Measurements from ENCODE around the gene LAMP1.
"Not testable (repeated sequence)": the region's sequence is repeated elsewhere in the genome, so short reads cannot be mapped to it uniquely, and the experiment has no call there.

Gene LAMP1

DNA sequence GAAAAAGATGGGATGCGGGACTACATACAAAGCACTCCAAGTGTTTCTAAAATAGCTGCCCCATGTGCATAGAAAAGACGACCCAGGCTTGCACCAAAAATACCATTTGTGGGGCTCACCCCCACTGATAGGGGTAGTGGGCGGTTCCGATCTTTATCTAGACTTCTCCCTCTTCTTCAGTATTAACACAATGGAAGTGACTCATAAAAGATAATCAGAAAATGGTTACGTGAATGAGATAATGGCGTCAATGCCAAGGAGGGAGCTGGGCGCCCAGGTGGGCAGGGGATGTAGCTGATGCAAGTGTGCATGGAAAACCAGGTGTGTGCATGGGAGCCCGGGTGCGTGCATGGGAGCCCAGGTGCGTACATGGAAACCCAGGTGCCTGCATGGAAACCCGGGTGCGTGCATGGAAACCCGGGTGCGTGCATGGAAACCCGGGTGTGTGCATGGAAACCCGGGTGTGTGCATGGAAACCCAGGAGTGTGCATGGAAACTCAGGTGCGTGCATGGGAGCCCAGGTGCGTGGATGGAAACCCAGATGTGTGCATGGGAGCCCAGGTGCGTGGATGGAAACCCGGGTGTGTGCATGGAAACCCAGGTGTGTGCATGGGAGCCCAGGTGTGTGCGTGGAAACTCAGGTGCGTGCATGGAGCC lies 32.7 kb downstream of the LAMP1 start:
- DNase-seq: no peak

DNA sequence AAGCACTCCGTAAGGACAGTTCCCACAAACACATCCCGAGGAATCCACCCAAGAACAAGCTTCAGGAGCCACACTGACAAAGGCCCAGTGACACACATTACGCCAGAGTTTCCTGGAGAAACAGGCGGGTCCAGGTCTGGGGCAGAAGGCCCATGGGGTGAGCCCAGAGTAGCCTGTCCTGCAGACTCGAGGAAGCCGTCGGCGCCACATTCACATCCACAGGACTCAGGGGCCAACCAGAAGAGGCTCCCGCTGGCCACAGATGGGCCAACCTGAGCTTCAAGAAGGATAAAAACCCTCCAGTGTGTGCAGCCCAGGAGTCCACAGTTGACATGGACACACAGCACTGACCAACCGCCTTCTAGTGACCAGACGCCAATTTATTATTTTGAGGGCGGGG lies 35.6 kb downstream of the LAMP1 start:
- DNase-seq: no peak

DNA sequence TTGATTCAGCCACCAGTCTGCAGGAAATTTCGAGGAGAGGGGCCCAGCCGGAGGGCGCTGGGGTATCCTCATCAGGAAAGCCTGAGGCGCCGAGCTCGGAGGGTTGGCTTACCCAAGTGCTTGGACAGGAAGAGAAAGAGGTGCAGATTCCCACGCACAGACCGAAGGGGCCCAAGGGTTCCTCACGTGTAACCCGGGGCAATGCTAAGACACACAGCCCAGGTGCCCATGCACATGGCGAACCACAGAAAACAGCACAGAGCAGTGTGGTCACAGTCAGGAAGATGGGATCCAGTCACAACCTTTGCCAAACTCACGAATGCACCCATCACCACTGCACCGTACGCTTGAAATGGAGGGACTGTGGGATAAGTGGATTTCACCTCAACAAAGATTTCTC lies 36.0 kb downstream of the LAMP1 start:
- no peak for DNase-seq

GRCh38 chr13:113337556-113337955 lies 40.5 kb downstream of the LAMP1 start:
- no peak for DNase-seq

- DNase-seq: no peak
These were observed 40.9 kb downstream of the LAMP1 start for GRCh38 chr13:113337976-113338375.

DNA sequence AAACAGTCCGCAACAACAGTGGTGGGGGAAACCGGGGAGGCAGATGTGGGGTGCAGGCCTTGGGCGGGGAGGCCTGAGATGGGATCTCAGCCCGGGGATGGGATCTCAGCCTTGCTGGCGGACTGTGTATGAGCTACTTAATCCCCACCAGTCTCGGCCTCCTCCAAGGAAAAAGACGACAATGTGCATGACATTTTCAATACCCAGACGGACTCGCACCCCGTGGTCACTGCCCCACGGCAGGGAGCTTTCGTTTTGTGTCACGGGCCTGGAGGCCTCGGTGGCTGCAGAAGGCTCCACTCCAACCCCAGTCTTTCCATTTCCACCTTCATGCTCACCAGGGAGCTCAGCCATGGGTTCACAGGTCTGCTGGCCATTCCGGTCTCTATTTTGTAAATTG lies 41.4 kb downstream of the LAMP1 start:
- no peak for DNase-seq

DNA sequence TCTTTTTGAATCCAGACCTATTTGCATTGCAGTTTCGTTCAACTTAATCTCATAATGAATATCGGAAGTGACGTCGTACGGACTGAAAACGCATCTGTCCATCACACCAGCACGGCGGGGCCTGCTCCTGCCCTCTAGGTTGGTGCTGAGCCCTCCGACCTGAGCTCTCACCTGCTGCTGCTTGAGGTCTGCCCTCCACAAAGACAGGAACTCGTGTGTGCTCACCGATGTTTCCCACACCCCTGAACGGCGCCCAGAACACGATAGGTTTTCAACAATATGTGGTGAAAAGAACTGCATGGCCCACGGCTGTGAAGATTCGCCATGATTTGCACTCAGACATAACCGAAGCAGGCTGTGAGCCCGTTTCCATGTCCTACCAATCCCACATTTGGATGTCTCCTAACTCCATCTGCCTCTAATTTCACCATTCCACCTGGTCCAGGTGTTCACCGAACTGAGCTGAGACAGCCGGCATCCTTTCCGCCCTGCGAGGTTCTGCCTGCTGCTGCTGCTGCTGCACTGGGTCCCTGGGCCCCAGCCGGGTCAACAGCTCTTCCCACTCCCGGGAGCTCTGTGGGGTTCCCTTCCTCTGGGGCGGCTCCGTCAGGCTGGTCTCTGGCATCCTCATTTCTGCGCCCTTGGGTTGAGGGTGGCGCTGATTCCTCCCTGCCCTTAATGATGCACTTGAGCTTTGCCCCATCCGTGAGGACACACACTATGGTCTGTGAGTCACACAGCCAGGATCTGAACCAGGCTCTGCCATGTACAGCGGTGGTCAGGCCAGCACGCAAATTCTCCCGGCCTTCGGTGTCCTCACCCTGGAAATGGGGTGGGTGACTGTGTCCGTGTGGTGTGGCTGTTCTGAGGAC lies 46.0 kb downstream of the LAMP1 start:
- no peak for DNase-seq

GRCh38 chr13:113343692-113343968 lies 46.6 kb downstream of the LAMP1 start:
- DNase-seq: no peak

- no peak for DNase-seq
These were observed 48.4 kb downstream of the LAMP1 start for GRCh38 chr13:113345486-113345885.

- not testable (repeated sequence) for DNase-seq
These were observed 50.7 kb downstream of the LAMP1 start for GRCh38 chr13:113347736-113348225.

GRCh38 chr13:113348591-113348990 lies 51.6 kb downstream of the LAMP1 start:
- no peak for DNase-seq

GRCh38 chr13:113349050-113349449 lies 52.0 kb downstream of the LAMP1 start:
- DNase-seq: no peak

DNA sequence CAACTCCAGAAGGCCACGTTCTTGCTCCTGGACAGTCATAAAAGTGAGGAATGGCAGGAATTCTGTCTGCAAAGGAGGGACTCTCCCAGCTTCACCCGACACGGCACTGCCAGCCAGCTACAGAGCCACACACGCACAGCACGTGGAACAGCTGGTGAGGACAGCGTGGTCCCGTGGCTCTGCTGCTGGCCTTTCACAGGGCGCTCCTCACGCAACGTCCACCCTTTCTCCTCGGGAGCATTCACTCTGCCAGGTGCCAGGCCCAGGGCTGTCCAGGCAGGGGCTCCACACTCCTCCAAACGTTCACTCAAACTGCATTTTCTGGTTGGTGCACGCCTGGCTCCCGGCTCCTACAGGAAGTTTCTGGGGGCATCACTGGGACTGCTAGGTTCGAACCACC lies 52.5 kb downstream of the LAMP1 start:
- DNase-seq: no peak

DNA sequence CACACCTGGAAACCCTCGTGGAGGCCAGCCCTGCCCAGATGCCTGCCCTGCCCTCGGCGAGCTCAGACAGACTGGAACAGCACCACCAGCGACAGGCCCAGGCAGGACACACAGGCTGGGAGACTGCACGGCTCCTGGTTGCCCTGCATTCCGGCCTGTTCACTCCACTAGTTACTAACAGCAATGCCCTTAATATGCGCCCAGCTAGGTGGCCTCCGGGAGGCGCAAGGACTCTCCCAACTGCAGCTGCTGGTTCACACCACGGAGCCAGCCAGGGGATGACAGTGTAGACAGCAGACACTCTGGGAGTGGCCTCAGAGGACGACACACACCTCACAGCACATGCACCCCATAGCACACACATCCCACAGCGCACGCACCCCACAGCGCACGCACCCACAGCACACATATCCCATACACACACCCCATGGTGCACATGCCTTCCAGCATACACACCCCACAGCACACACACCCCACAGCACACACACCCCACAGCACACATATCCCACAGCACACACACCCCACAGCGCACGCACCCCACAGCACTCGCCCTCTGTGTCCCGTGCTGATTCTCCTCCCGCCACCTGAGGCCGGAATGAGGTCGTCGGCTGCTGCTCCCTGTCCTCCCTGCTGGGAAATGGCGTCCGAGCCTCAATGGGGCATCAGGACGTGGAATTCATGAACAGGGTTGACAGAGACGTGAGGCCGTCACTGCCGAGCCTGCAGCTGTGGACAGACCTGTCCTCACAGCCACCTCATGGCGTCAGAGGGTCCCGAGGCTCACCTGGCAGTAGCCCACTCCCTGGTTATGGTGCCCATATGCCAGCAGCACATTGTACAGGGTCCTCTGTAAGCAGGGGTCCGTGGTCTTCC lies 53.3 kb downstream of the LAMP1 start:
- DNase-seq: no peak

GRCh38 chr13:113350938-113351335 lies 53.9 kb downstream of the LAMP1 start:
- no peak for DNase-seq

- DNase-seq: no peak
These were observed 54.5 kb downstream of the LAMP1 start for GRCh38 chr13:113351514-113352026.

GRCh38 chr13:113353254-113353653 lies 56.2 kb downstream of the LAMP1 start:
- DNase-seq: no peak

DNA sequence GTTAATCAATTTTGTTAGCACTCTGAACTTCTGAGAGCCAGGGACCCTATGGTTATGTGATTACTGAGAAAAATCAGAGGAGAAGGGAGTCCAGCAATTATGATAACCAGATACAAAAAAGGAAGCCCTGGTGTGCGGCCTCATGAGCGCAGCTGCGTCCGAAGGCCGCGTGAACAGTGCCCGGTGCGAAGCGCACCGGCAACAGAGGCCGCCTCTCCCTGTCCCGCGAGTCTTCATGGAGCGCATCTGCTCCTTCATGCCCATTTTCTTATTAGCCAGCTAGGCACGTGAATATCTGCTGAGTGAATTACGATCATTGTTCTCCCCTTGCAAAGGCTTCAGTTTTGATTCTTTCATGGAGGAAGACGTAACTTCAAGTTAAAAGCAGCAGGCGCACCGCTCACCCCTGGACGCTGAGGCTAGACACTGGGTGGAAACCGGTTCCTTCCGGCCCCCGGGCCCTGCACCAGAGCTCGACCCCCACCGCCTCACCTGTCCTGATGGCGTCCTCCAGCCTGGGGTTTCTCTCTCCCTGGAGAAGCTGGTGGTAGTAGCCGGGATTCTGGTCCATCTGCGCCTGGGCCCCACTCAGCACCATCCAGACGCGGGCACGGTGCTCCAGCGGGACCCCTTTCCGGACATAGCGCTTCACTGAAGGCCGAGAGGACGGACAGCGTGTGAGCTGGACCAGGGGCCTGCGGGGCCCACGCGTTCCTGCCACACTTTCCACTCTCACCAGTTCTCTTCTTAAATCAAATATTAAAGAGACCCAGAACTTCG lies 58.0 kb downstream of the LAMP1 start:
- DNase-seq: no peak

- DNase-seq: no peak
These were observed 58.6 kb downstream of the LAMP1 start for GRCh38 chr13:113355621-113356020.

- no peak for DNase-seq
These were observed 59.6 kb downstream of the LAMP1 start for GRCh38 chr13:113356596-113356995.

DNA sequence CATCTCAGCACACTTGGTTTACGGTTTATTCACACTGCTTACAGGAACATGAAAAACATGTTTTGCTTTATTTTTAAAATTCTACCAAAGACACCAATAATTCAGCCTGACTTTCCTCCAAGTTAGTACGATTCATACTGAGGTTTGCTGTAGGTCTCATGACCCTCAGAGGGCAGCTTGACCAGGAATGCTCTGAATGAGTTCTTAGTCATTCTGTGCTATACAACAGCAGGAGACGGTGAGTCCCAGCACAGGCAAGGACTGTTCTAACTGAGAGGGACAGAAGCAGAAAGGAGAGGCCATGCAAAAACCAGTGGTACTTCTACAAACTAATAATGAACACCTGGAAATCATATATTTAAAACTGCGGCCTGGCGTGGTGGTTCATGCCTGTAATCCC lies 60.5 kb downstream of the LAMP1 start:
- DNase-seq: no peak

DNA sequence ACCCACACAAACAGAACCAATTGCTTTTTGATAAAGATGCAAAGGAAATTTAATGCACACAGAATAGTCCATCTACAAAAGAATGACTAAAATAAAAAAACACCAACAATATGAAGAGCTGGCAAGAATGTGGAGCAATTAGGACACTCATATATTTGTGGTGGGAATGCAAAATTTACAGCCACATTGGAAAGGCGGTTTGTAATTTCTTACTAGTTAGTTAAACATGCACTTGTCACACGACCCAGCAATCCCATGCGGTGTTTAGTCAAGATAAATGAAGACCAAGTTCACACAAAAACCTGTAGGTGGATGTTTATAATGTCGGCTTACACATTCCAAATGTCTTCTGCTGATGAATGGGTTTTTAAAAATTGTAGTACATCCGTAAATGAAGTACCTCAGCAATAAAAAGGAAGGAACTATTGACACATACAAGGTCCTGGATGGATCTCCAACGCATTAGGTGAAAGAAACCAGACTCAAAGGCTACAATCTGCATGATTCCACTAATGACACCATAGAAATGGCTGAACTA lies 61.7 kb downstream of the LAMP1 start:
- no peak for DNase-seq
